Ovary (tissue), 3 donors: ENCODE results near the gene MAOB.

Source experiments
- EP300 ChIP-seq: sonication (generic); formaldehyde crosslinking; IDR thresholded peaks from one replicate; pipeline ENCODE4 v1.6.1; 2017; ENCODE audit warnings: antibody characterized with exemption
- POLR2A ChIP-seq: fragments of 450-650 bp; IDR thresholded peaks from one replicate; pipeline ENCODE4 v1.6.1; 2017; ENCODE audit warnings: antibody characterized with exemption, mild to moderate bottlenecking, moderate library complexity
- TF ChIP-seq, protein P1 (sequence below), 3 donors: fragments of 450-650 bp in 2 of 3; fragments of 200-600 bp in 1 of 3; IDR thresholded peaks; one replicate each; pipeline versions ENCODE4 v1.5.1 to v1.8.0; 2016 to 2022; ENCODE audit warnings: antibody characterized with exemption in 3 of 3, mild to moderate bottlenecking in 1 of 3
- donor health status: DM: no; HTN: no; CAD: no.

DNA sequence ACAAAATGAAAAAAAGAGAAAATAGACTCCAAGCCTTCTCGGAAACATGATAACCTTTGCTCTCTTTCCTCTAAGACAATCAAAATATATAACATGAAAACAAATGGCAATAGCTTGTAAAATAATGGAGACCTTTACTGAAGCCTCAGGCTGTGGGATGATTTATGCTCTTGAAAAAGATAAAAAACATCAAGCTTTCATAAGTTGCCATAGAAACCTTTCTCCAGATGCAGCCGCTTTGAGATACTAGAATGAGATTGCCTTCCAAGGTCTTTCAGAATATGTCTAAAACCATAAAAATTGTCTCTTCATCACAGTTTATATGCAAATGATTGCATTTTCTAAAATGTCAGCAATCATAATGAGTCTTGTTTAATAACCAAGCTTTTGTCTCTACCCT is 31.6 kb downstream of the MAOB start:
- TF ChIP-seq, protein P1, sequence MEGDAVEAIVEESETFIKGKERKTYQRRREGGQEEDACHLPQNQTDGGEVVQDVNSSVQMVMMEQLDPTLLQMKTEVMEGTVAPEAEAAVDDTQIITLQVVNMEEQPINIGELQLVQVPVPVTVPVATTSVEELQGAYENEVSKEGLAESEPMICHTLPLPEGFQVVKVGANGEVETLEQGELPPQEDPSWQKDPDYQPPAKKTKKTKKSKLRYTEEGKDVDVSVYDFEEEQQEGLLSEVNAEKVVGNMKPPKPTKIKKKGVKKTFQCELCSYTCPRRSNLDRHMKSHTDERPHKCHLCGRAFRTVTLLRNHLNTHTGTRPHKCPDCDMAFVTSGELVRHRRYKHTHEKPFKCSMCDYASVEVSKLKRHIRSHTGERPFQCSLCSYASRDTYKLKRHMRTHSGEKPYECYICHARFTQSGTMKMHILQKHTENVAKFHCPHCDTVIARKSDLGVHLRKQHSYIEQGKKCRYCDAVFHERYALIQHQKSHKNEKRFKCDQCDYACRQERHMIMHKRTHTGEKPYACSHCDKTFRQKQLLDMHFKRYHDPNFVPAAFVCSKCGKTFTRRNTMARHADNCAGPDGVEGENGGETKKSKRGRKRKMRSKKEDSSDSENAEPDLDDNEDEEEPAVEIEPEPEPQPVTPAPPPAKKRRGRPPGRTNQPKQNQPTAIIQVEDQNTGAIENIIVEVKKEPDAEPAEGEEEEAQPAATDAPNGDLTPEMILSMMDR (IDR thresholded peaks at IDR 0.05), result no peak
- TF ChIP-seq POLR2A, result no peak
- TF ChIP-seq EP300, result no peak
